ENCODE data around the gene FAM181A.

- no peak for TF ChIP-seq ZNF407 (IDR thresholded peaks at IDR 0.05; ENCODE audit: low read depth)
- TF ChIP-seq TEAD4 (IDR thresholded peaks at IDR 0.05; ENCODE audit: low read length) = no peak
- no peak for TF ChIP-seq TEAD4 (CRISPR knock-in tag; IDR thresholded peaks at IDR 0.05; ENCODE audit: borderline replicate concordance)
- TF ChIP-seq RAD21 (CRISPR knock-in tag; conservative IDR thresholded peaks at IDR 0.05 in 1 of 2, IDR thresholded peaks at IDR 0.05 in 1 of 2) = no peak
- no peak for TF ChIP-seq CTCF (IDR thresholded peaks at IDR 0.05 in 2 of 3, conservative IDR thresholded peaks at IDR 0.05 in 1 of 3; ENCODE audit: insufficient read depth in 2 of 3, low read depth in 1 of 3, low read length in 3 of 3)
Measured at GRCh38 chr14:93943930-93944329, 16.8 kb downstream of the FAM181A start.
